Activated CD8-positive, alpha-beta T cell treated with anti-CD3 and anti-CD28 coated beads for 36 hours (primary cell): ENCODE measurements around the gene S100PBP. TPM values are rescaled to one million over a fixed set of nuclear protein-coding genes. Genes with fewer than 3 reads are reported as not detected.

ENCODE experiments used
- ATAC-seq: fragments of 200-7000 bp; cut with Tn5 transposase; one replicate; pipeline ENCODE4 v1.10.0; 2021; ENCODE audit warnings: mild to moderate bottlenecking, moderate library complexity
- CTCF ChIA-PET: fragments of 350-600 bp; sonication (Branson Sonifier 250); formaldehyde crosslinking; loops from one replicate; lab custom pipeline; 2021; ENCODE audit warnings: antibody characterized with exemption; lab: Charles Lee
- POLR2A ChIA-PET: fragments of 350-600 bp; sonication (Branson Sonifier 250); formaldehyde crosslinking; loops from one replicate; lab custom pipeline; 2021; ENCODE audit warnings: antibody characterized with exemption; lab: Charles Lee
- DNase-seq: peaks from one replicate; pipeline ENCODE4 v3.0.0-alpha.2; 2020
- H3K27ac Mint-ChIP-seq: one replicate; pipeline ENCODE4 v1.8.0; 2021; ENCODE audit warnings: mild to moderate bottlenecking, mixed read lengths
- H3K27me3 Mint-ChIP-seq: one replicate; pipeline ENCODE4 v1.8.0; 2021; ENCODE audit warnings: mixed read lengths
- H3K36me3 Mint-ChIP-seq: one replicate; pipeline ENCODE4 v1.8.0; 2021; ENCODE audit warnings: low read depth, mixed read lengths
- H3K4me1 Mint-ChIP-seq: one replicate; pipeline ENCODE4 v1.8.0; 2021; ENCODE audit warnings: low read depth, mixed read lengths
- H3K4me3 Mint-ChIP-seq: one replicate; pipeline ENCODE4 v1.8.0; 2021; ENCODE audit warnings: mild to moderate bottlenecking, moderate library complexity, mixed read lengths
- H3K9me3 Mint-ChIP-seq: one replicate; pipeline ENCODE4 v1.8.0; 2021; ENCODE audit warnings: mixed read lengths
- intact Hi-C: fragments of 100-400 bp; cut with micrococcal nuclease; formaldehyde crosslinking; loops from one replicate; pipeline ENCODE4 v1.10.0; 2022
- total RNA-seq, 2 experiments: library from RNA; stranded (reverse); gene quantifications; one replicate each; pipeline ENCODE4 v1.2.3, GENCODE V29; 2021
- TF ChIP-seq, protein P1 (sequence below): fragments of 200-600 bp; IDR thresholded peaks from one replicate; pipeline ENCODE4 v1.8.0; 2022; ENCODE audit warnings: antibody characterized with exemption, mild to moderate bottlenecking

S100PBP gene
- total RNA-seq: 10 to 100 TPM; 25.7 to 27.3 TPM

DNA sequence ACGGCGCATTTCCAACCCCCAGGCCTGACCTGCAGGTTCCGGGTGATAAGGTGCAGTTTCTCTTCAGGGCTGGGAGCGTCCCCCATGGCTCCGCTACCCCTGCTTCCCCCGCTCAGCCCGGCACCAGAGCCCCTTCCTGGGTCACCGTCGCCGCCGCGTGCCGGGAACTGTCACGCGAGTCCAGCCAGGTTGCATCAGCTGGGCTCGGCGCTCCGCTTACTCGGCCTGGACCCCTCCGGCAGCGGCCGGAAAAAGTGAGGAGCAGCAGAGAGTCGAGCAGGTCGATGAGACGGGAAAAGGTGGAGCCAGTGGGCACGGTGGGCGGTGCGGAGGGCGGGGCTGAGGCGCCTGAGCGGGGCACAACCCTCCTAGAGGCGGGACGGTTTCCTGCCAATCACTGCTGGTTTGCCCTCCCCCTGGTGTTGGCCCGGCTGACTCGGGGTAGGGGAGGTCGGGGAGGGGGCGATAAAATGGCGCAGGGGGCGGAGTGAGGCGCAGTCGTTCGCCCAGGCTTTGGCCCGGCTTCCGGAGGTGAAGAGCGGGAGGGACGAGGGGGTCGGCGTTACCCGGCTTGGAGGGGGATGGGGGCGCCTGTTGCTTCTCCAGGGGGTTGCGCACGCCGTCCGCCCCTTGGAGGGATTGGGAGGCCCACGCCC is at the start of gene S100PBP, which contains the start of gene YARS1:
S100PBP (plus strand) TSS at position 495 of the 656 bp plus-strand sequence. CDS start 8,447 bp downstream, outside the sequence.
YARS1 (minus strand) TSS at position 200 of the 656 bp plus-strand sequence; CDS start at position 86, 114 bp downstream.
- DNase-seq (peak; percentile 100), ATAC-seq (peak; percentile 96)
- no peaks in the 10 kb centered on the region for H3K27me3 Mint-ChIP-seq
- no peaks in the 10 kb centered on the region for H3K9me3 Mint-ChIP-seq
- peak within 1 kb of the TSS; percentile 100 for H3K4me3 Mint-ChIP-seq
- POLR2A ChIA-PET: interaction anchor here (0.7 to 3.9 kb wide), 9 partner anchors 9 to 166 kb away, joined by 3 to 39 read pairs (median 4); partner anchors contain the start of genes RBBP4 and ZBTB8OS
- H3K36me3 Mint-ChIP-seq: peaks cover 45% of the 10 kb centered on the region
- intact Hi-C loops: no loop called here
- CTCF ChIA-PET: no interaction called here
- H3K4me1 Mint-ChIP-seq: peaks cover 50% of the 10 kb centered on the region
- H3K27ac Mint-ChIP-seq: peak within 1 kb of the TSS; percentile 98
- TF ChIP-seq, protein P1, sequence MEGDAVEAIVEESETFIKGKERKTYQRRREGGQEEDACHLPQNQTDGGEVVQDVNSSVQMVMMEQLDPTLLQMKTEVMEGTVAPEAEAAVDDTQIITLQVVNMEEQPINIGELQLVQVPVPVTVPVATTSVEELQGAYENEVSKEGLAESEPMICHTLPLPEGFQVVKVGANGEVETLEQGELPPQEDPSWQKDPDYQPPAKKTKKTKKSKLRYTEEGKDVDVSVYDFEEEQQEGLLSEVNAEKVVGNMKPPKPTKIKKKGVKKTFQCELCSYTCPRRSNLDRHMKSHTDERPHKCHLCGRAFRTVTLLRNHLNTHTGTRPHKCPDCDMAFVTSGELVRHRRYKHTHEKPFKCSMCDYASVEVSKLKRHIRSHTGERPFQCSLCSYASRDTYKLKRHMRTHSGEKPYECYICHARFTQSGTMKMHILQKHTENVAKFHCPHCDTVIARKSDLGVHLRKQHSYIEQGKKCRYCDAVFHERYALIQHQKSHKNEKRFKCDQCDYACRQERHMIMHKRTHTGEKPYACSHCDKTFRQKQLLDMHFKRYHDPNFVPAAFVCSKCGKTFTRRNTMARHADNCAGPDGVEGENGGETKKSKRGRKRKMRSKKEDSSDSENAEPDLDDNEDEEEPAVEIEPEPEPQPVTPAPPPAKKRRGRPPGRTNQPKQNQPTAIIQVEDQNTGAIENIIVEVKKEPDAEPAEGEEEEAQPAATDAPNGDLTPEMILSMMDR: no peak

DNA sequence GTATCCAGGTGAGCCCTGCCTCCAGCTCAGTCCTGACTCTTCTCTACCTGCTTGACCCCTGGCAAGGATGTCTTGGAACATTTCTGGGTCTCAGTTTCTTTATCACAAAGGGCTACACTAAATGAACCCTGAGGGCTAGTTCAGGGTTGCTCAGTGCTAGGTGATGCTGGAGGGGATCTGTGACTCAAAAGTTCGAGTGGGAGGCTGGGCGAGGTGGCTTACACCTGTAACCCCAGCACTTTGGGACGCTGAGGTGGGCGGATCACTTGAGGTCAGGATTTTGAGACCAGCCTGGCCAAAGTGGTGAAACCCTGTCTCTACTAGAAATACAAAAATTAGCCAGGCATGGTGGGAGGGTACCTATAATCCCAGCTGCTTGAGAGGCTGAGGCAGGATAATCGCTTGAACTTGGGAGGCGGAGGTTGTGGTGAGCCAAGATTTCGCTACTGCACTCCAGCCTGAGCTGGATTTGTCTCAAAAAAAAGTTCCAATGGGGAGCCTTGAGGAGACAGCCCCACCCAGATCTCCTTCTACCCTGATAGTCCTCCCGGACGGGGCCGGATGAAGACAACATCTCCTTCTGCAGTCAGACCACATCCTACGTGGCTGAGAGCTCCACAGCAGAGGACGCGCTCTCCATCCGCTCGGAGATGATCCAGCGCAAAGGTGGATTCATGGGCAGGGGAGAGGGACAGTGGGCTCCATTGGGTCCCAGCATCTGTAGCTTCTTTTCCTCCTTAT is 49.2 kb upstream of the S100PBP start:
- DNase-seq (no peak), ATAC-seq (no peak)
- Mint-ChIP-seq H3K36me3 (peaks cover 3% of the 10 kb centered on the region), H3K27ac (no peak overlapping the region), H3K27me3 (no peaks in the 10 kb centered on the region), H3K9me3 (no peaks in the 10 kb centered on the region), H3K4me1 (peaks cover 2% of the 10 kb centered on the region), H3K4me3 (no peak overlapping the region)
- ChIA-PET CTCF (interaction anchor here (0.8 to 13.2 kb wide), 2 partner anchors 14 to 57 kb away, joined by 3 to 197 read pairs; no protein-coding TSS in a partner anchor), POLR2A (no interaction called here)
- intact Hi-C loops: no loop called here
- TF ChIP-seq, protein P1: no peak

DNA sequence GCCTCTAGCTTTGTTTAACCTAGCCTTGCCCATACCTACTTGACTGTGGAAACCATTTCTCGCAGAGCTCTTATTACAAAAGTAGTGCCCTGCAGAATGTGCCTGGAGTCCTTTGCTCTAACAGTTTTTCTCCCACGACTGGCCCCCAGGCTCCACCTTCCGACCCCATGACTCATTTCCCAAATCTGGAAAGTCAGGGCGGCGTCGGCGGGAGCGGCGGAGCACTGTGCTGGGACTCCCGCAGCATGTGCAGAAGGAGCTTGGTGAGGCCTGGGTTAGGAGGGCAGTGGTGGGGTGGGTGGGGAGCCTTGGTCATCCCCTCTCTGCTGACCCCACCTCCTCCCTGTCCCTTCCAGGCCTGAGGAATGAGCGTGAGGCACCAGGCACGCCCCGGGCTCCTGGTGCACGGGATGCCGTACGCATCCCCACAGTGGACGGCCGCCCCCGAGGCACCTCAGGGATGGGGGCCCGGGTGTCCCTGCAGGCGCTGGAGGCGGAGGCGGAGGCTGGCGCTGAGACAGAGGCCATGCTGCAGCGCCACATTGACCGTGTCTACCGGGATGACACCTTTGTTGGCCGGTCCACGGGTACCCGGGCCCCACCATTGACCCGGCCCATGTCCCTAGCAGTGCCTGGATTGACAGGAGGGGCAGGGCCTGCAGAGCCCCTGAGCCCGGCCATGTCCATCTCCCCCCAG is 47.8 kb upstream of the S100PBP start:
- Mint-ChIP-seq H3K4me3 (no peak overlapping the region), H3K36me3 (peaks cover 12% of the 10 kb centered on the region), H3K27me3 (no peaks in the 10 kb centered on the region), H3K9me3 (no peaks in the 10 kb centered on the region), H3K27ac (no peak overlapping the region), H3K4me1 (peaks cover 9% of the 10 kb centered on the region)
- POLR2A ChIA-PET: interaction anchor here (0.6 to 0.9 kb wide), 2 partner anchors 57 to 91 kb away, joined by 3 to 4 read pairs; no protein-coding TSS in a partner anchor
- ATAC-seq (no peak), DNase-seq (no peak)
- intact Hi-C loops: no loop called here
- TF ChIP-seq, protein P1: no peak
- CTCF ChIA-PET: interaction anchor here (13.2 kb wide), 1 partner anchor 58 kb away, joined by 197 read pairs; no protein-coding TSS in a partner anchor

DNA sequence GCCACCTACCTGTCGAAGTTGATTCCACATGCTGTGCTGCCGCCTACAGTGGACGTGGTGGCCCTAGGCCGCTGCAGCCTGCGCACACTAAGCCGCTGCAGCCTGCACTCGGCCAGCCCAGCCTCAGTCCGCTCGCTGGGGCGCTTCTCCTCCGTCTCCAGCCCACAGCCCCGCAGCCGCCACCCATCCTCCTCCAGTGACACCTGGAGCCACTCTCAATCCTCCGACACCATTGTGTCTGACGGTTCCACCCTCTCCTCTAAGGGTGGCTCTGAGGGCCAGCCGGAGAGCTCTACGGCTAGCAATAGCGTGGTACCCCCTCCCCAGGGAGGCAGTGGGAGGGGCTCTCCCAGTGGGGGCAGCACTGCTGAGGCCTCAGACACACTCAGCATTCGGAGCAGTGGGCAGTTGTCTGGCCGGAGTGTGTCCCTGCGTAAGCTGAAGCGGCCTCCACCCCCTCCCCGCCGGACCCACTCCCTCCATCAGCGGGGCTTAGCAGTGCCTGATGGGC is 47.2 kb upstream of the S100PBP start:
- H3K27me3 Mint-ChIP-seq: no peaks in the 10 kb centered on the region
- intact Hi-C loops: no loop called here
- H3K36me3 Mint-ChIP-seq: peaks cover 12% of the 10 kb centered on the region
- ChIA-PET CTCF (interaction anchor here (13.2 kb wide), 1 partner anchor 59 kb away, joined by 197 read pairs; no protein-coding TSS in a partner anchor), POLR2A (interaction anchor here (0.6 to 0.9 kb wide), 2 partner anchors 57 to 92 kb away, joined by 3 to 4 read pairs; no protein-coding TSS in a partner anchor)
- H3K4me1 Mint-ChIP-seq: peaks cover 9% of the 10 kb centered on the region
- no peak overlapping the region for H3K4me3 Mint-ChIP-seq
- no peak overlapping the region for H3K27ac Mint-ChIP-seq
- DNase-seq (no peak), ATAC-seq (no peak)
- H3K9me3 Mint-ChIP-seq: no peaks in the 10 kb centered on the region
- TF ChIP-seq, protein P1: no peak
